Measurements from ENCODE around the gene MRNIP. TPM values are rescaled to one million over a fixed set of nuclear protein-coding genes. Genes with fewer than 3 reads are reported as not detected.
"Not testable (repeated sequence)": the region's sequence is repeated elsewhere in the genome, so short reads cannot be mapped to it uniquely, and the experiment has no call there.

The MRNIP gene
- total RNA-seq, 1 donor from 2014 or later = 26.3 TPM

DNA sequence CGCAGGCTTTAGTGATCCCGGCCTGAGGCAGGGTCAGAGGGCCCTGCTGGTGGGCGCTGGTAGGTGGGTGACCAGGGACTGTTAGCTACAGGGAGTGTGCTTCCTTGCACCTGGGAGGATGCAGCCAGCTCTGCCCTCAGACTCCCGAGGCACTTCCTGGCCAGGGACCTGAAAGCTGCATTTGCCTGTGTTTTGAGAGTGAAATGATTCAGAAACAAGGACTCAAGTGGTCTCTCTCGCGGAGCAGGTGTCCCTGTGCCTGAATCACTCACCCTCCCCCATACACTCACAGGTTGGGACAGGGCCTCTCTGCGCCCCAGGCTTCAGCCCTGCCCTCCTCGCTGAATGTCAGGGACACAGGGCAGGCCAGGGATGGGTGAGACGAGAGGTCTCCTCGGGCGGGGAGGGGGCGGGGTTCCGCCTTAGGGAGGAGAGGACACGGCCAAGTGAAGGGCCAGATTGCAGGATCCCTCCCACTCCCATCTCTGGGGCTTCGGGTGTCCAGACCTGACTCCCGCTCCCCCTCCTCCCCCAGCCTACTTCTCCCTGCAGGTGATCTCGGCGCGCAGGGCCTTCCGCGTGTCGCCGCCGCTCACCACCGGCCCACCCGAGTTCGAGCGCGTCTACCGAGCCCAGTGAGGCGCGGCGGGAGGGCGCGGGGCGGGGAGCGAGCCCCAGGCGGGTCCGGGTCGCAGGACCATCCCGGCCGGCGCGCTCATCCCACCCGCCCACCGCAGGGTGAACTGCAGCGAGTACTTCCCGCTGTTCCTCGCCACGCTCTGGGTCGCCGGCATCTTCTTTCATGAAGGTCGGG is 63.4 kb downstream of the MRNIP start:
- DNase-seq (ENCODE audit: extremely low read depth, low read depth, low spot score) = no peak

DNA sequence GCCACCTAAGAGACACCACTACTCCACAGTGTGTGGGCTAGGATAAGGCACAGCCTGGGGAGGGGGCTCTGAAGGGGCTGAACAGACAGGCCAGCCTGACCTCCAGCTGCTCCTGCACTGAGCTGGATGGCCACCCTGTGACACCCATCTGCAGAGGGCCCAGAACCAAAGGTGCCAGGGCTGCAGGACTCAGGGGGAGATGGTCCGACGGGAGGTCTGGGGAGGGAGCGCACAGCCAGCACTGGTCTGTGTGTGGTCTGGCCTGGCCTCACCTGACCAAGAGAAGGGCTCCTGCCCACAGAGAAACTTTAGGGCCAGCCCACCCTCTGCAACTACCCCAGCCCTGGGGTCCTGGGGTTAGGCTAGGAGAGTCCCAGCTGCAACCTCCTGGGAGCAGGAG is 64.0 kb downstream of the MRNIP start:
- no peak for DNase-seq (ENCODE audit: extremely low read depth, low read depth, low spot score)

DNA sequence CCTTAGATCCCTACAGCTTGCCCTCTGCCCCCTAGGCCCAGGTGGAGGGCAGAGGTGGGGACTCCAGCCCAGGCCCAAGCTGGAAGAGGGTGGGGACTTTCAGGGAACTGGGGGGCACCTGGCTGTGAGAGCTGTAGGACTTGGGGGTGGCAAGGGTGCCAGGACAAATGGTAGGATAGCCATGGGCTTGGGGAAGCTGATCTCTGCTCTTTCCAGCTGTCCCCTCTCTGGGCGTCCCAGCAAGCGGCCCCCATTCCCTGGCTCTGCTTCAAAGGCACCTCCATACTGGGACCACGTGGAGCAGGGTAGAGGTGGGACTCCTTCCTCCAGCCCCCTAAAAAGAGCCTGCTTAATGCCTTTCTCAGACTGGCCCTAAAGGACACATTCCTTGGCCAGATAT is 64.4 kb downstream of the MRNIP start:
- DNase-seq (ENCODE audit: extremely low read depth, low read depth, low spot score) = no peak

DNA sequence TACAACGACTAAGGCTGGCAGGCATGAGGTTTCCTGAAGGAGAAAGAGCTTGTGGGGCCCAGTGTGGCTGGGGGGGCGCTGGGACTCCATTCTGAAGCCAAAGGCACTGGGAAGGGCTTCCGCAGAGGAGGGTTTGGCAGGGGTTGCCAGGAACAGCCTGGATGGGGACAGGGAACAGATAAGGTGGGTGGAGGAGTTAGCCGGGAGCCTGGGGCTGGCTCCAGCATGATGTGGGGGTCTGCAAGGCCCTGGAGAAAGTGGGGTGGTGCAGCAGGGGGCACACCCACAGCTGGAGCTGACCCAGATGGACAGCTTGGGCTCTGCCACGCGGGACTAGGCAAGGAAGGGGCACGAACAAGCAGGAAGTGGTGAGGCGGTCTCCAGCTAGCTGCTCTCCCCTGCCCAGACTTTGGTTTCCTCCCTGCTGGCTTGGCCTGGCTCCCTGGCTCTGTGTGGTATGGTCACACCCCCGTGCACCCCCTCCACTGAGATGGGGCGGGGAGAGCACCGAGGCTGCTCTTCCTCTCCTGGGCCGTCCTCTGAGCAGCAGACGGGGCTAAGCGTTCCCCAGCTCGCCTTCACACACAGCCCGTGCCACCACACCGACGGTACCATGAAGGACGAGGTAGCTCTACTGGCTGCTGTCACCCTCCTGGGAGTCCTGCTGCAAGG is 65.0 kb downstream of the MRNIP start, which contains the start of gene LTC4S:
Gene LTC4S (plus strand): TSS at position 519 of the 672 bp plus-strand sequence. CDS start 95 bp downstream, at position 614.
- DNase-seq (ENCODE audit: extremely low read depth, low read depth, low spot score) = no peak

DNA sequence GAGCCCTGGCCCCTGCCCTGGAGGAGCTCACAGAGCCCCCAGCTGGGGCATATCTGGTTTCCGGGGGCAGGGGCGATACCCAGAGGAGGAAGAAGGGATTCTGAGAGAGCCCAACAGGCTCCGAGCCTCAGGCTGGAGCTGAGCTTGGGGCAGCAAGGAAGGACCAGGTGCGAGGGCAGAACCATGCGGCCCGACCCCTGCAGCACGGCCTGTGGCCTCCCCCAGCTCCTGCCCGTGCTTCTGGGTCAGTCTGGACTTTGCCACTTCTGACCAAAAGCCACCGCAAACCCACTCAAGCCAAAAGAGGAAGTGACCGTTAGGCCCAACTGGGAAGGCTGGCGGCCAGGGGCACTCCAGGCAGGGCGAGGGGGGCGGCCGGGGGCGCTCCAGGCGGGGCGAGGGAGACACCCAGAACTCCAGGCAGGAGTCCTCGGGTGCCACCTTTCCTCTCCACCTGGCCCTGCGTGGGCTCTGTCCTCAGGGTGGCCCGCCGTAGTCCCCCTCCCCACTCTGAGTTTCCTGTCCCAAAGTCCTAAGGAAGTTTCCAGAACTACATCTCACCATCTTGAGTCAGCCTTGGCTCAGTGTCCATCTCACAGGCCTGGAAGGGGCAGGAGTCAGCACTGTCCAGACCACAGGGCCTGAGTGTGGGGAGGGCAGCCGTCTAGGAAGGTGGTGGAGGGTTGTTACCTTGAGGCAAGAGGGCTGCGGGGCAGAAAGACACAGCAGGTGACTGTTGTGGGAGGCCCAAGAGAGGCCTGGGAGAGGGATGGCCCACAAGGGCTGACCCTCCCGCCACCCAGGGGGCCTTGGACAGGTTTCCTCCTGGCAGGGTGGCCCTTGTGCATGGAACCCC is 65.8 kb downstream of the MRNIP start:
- no peak for DNase-seq (ENCODE audit: extremely low read depth, low read depth, low spot score)

DNA sequence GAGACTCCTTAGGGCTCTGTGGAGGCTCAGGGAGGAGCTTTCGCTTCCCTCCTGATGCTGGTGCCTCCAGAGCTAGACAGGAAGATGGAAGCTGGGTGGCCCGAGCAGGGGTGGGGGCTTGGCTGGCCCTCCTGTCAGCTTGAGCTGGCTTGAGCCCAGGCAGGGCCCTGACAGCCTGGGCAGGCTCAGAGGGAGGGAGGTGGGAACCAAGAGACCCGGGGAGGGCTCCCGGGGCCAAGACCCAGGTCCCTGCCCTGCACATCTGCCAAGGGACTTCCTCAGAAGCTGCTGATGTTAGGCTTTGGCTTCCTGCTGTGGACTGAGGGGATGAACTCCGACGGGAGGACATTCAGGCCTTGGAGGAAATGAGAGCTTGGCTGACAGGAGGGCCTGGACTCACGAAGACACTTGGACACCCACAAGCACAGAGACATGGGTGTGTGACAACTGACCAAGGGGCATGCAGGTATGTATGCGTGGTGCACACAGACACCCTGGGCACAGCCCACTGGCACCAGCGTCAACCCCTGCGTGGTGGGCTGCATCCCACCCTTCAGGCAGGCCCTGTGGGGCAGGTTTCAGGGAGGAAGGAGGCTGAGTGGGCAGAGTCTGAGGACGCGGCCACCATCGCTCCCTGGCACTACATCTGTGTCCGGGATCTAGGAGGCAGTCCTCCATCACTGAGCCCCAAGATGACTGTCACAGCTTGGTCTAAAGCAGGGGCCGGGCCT is 66.6 kb downstream of the MRNIP start:
- DNase-seq (ENCODE audit: extremely low read depth, low read depth, low spot score) = no peak

DNA sequence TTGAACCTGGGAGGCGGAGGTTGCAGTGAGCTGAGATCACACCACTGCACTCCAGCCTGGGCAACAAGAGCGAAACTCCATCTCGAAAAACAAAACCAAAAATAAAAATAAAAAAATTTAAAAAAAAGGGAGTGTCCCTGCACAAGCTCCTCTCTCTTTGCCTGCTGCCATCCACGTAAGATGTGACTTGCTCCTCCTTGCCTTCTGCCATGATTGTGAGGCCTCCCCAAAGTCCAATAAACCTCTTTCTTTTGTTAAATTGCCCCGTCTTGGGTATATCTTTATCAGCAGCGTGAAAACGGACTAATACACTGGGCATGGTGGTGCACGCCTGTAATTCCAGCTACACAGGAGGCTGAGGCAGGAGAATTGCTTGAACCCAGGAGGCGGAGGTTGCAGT is 69.3 kb downstream of the MRNIP start:
- not testable (repeated sequence) for DNase-seq (ENCODE audit: extremely low read depth, low read depth, low spot score)

DNA sequence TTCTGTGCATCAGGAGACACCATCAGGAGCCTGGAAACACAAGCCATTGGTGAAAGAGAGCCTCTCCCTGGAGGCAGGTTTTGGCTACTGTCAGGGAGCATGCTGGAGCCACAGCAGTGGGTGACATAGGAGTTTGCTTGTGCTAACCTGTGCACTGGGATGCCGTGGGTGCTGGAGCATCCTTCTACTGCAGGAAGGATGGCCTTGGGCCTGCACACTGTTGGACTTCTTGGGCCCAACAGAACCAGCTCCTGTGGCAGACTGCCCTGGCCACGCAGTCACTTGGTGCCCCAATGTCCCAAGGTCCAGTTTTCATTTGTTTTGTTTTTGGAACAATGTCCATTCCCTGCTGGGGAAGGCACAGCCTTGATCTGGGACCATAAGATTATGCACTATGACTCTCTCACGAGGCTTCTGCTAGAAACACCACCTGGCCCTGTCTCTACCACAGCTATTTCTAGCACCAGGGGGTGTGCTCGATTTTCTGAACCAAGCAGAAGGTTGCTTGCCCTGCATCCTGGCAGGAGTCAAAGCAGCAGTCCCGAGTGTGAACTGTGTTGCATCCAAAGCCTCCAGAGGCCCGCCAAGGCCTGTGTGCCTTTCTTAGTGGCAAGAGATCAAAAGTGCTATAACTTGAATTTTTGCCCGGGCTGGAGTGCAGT is 70.3 kb downstream of the MRNIP start:
- DNase-seq (ENCODE audit: extremely low read depth, low read depth, low spot score) = no peak

Other genes starting within 250 kb of the MRNIP start
- 215 and 341 TPM in 2 replicates for gene HNRNPH1, start 235.1 kb downstream of the MRNIP start, total RNA-seq
- 3.0 TPM in 1 of 2 replicates, not detected in the other for gene CBY3, start 177.8 kb downstream of the MRNIP start, total RNA-seq
- 446 and 509 TPM in 2 replicates for gene CANX, start 159.8 kb downstream of the MRNIP start, total RNA-seq
- gene MAML1, start 126.0 kb downstream of the MRNIP start, total RNA-seq = 21.7 and 25.1 TPM in 2 replicates
- not detected in 2 replicates for gene LTC4S, start 64.8 kb downstream of the MRNIP start, total RNA-seq
- gene MGAT4B, start 52.0 kb downstream of the MRNIP start, total RNA-seq = 354 and 372 TPM in 2 replicates
- 632 and 783 TPM in 2 replicates for gene SQSTM1, start 37.9 kb downstream of the MRNIP start, total RNA-seq
- 94.2 and 131 TPM in 2 replicates for gene TBC1D9B, start 49.1 kb upstream of the MRNIP start, total RNA-seq
- gene RNF130, start 212.9 kb upstream of the MRNIP start, total RNA-seq = 73.5 and 74.2 TPM in 2 replicates